ENCODE measurements around the gene ADCY3.

DNA sequence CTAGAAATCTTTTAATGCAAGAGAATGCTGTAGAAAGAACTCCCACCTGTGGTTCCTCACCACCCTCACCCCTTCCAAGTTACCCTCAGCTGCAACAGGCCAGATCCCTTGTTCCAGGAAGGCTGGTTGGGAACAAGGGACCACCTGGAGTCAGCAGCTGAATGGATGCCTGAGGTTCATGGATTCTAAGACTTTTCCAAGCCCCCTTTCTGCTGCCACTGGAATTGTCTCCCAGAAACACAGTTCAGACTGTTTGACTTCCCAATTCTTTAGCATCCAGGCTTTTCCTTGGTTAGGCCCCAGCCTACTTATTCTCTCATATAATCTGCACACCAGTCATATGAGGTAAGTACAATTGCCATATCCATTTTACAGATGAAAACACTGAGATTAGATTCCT lies 8.0 kb upstream of the ADCY3 start:
- TF ChIP-seq, protein P1, sequence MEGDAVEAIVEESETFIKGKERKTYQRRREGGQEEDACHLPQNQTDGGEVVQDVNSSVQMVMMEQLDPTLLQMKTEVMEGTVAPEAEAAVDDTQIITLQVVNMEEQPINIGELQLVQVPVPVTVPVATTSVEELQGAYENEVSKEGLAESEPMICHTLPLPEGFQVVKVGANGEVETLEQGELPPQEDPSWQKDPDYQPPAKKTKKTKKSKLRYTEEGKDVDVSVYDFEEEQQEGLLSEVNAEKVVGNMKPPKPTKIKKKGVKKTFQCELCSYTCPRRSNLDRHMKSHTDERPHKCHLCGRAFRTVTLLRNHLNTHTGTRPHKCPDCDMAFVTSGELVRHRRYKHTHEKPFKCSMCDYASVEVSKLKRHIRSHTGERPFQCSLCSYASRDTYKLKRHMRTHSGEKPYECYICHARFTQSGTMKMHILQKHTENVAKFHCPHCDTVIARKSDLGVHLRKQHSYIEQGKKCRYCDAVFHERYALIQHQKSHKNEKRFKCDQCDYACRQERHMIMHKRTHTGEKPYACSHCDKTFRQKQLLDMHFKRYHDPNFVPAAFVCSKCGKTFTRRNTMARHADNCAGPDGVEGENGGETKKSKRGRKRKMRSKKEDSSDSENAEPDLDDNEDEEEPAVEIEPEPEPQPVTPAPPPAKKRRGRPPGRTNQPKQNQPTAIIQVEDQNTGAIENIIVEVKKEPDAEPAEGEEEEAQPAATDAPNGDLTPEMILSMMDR (IDR thresholded peaks at IDR 0.05), result no peak
- TF ChIP-seq ZFX (IDR thresholded peaks at IDR 0.05; ENCODE audit: borderline replicate concordance), result no peak
